GM12875 (cell line): Measurements from ENCODE around the gene PLD4.

Experiments
- H3K4me3 ChIP-seq: one replicate; pipeline ENCODE4 v1.5.1; 2011; ENCODE audit warnings: low read depth, low read length, control low read depth
- CTCF ChIP-seq: IDR thresholded peaks from 2 replicates; pipeline ENCODE4 v1.5.1; 2011; ENCODE audit warnings: low read depth, mild to moderate bottlenecking, control low read depth, inconsistent platforms, low read length, moderate library complexity, borderline replicate concordance; ENCODE audit not compliant: insufficient read depth

Gene PLD4

GRCh38 chr14:104968541-104969401, 44.1 kb downstream of the PLD4 start:
- no peak overlapping the region for H3K4me3 ChIP-seq
- 0 out of 2 replicates have a peak, but pooled peaks have one; percentile 10 for TF ChIP-seq CTCF

GRCh38 chr14:104969741-104970230, 45.1 kb downstream of the PLD4 start:
- no peak overlapping the region for H3K4me3 ChIP-seq
- TF ChIP-seq CTCF = no peak

DNA sequence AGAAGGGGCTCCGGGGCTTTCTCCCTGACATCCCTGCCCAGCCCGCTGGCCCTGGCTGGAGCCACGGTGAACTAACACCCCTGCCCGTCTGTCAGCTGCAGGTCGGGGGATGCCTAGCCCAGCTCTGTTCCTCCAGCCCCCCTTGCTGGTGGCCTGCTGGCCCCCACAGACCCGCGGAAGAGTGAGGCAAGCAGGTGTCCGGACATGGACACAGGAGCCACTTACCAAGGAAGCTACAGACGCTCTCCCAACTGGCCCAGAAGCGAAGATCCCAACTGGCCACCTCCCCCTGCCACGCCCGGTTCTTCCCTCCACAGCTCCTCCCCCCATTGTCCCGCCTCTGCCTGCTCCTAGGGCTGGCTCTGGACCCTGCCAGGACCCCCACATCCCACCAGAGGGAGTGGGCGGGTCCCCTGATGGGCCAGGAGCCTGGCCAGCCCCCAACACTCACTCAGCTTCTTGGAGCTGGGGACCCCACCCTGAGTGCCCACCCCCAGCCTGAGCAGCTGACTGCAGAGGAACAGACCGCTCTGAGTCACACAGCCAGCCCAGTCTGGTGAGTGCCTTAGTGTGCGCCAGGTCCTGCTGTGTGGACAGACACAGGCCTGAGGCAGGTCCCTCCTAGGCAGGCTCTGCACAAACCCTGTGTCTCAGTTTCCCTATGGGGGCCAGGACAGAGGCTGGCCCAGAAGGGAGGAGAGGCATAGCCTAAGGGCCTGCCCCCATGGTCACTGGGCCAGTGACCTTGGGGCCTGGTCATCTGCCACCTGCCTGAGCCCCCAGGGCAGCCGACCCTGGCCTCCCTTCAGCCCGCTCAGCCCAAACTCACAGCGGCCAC, 45.8 kb downstream of the PLD4 start:
- TF ChIP-seq CTCF = no peak
- no peak overlapping the region for H3K4me3 ChIP-seq

GRCh38 chr14:104971447-104972240, 47.0 kb downstream of the PLD4 start:
- H3K4me3 ChIP-seq = no peak overlapping the region
- no peak for TF ChIP-seq CTCF

DNA sequence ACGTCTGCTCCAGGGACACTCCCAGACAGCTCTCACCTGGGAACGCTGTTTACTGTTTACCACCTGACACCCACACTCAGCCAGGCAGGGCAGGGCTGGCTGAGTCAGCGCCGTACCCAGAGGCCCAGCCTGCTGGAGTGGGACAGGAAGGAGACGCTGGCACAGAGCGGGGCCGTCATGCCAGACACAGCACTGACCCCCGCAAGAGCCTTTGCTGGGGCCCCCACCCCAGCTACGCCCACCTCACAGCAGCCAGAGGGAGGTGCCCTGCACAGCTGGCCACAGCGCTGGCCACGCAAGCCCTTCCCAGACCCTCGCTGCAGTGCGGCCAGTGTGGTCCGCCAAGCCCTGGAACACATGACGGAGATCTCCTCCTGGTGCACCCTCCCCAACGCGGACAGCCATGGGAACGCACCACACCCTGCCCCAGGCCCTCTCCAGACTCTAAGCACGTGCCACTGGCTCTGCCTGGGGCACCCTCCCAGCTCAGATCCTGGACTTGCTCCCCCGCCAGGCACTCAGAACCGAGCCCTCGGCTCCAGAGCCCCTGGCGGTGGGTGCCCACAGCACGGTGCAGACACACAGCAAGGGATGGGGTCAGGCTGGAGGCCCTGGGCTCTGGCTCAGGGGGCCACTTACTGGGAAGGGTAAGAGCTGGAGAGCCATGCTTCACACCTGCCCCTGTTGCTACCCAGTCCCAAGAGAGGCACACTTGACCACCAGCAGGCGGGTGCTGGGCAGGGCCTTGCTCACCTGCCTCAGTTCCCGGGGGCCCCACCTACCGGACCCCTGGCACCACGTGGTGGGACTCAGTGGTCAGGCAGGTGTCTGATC, 47.8 kb downstream of the PLD4 start:
- no peak for TF ChIP-seq CTCF
- H3K4me3 ChIP-seq = no peak overlapping the region

GRCh38 chr14:104973135-104973384, 48.4 kb downstream of the PLD4 start:
- no peak overlapping the region for H3K4me3 ChIP-seq
- no peak for TF ChIP-seq CTCF
